HS-5 (cell line): ENCODE results near the gene CDH23.
"Not testable (repeated sequence)": the region's sequence is repeated elsewhere in the genome, so short reads cannot be mapped to it uniquely, and the experiment has no call there.

ENCODE experiments used
- DNase-seq: peaks from one replicate; pipeline ENCODE4 v3.0.0-alpha.2; 2012; ENCODE audit warnings: low read depth

The CDH23 gene

DNA sequence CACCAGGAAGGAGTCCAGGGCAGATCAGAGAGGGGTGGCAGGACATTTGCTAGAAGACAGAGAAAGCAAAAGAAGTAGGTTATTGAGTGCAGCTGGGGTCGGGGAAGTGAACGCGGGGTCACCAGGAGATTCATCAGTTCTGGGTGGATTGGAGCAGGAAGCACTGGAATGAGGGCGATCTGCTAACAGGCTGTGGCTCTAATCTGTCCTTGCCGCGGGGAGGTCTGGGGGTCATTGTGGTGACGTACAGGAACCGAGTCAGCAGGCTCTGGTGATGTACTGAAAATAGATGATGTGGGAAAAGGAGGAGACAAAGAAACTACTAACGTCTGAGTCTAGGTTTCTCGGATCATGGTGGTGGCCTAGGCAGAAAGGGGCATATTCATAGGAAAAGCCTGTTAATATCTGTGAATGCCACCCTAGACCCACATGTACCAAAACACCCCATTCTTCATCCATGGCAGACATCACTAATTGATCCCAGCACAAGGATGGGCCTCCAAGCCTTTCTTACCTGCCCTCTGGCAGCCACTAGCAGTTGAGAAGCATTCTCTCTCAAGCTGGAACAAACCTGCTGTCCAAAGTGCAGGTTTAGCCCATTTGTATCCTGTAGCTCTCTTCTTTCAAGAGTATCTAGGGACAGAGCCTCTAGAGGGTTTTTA lies 188.3 kb downstream of the CDH23 start:
- no peak for DNase-seq

DNA sequence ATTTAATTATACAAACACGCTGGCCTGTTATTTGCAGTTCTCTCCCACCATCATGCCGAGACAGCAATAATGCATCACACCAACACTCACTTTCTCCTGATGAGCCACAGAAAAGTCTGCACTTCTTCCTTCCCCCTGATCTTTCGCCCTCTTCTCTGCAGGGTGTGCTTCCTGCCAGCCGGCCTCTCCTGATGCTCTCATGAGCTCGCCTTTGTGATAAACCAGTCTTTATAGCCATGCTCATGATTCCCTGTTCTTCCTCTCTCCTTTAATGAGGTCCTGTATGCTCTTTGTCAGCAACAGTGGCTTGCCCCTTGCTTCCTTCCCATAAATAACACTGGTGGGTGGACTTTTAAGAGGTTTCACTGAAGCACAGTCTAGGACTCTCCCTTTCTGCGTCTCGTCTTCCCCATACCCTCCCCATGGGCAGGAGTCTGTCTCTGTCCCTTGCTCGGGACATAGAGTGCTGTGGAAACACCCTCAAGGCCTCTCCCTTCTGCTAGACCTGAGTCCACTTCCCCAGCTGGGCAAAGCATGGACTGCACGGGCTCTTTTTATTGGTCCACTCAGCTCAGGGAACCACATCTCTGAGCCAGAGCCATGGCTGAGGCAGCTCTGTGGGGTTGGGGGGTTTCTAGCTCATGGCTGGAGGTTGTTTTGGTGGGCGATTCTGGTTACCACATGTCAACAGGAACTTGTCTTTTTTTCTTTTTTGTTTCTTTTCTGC lies 189.0 kb downstream of the CDH23 start:
- no peak for DNase-seq

DNA sequence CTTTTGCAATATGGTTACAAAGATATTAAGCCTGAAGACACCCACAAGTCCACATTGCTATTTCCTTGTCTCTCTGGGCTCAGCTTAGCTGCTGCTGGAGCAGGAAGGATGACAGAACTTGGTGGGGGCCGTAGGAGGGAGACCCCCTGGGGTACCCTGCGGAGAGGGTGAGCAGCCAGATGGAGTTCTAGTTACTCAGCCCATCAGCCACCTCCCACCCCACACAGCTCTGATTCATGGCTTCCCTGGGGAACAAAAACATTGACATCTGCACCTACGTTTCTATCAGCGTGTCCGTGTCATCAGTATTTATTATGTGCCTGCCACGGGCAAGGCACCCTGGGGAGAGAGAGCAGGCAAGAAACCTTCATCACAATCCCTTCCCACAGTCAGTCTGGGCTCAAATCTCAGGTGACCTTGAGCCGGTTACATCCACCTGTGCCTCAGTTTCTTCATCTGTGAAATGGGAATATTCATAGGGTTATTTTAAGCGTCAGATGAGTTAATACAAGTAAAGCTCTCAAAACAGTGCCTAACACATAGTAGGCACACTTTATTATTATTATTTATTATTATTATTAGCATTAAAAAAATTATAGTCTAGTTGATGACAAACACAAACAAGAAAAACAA lies 191.3 kb downstream of the CDH23 start:
- no peak for DNase-seq

DNA sequence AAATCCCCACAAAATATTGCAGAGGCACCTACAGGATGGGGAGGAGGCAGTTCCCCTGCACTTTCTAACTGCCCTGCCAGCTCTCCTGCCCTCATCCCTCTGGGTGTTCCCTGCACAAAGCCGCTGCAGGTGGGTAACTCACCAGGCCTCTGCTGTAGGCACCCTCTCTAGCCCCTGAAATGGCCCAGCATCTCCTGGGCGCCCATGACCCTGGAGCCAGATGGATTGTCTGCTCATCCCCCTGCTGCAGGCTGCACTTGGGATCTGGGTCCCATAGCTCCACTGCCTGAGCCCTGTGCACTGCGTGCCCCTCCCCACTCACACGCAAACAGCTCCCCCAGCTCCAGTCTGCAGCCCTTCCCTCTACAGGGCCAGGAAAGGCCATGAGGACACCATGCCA lies 192.0 kb downstream of the CDH23 start:
- DNase-seq, result no peak

DNA sequence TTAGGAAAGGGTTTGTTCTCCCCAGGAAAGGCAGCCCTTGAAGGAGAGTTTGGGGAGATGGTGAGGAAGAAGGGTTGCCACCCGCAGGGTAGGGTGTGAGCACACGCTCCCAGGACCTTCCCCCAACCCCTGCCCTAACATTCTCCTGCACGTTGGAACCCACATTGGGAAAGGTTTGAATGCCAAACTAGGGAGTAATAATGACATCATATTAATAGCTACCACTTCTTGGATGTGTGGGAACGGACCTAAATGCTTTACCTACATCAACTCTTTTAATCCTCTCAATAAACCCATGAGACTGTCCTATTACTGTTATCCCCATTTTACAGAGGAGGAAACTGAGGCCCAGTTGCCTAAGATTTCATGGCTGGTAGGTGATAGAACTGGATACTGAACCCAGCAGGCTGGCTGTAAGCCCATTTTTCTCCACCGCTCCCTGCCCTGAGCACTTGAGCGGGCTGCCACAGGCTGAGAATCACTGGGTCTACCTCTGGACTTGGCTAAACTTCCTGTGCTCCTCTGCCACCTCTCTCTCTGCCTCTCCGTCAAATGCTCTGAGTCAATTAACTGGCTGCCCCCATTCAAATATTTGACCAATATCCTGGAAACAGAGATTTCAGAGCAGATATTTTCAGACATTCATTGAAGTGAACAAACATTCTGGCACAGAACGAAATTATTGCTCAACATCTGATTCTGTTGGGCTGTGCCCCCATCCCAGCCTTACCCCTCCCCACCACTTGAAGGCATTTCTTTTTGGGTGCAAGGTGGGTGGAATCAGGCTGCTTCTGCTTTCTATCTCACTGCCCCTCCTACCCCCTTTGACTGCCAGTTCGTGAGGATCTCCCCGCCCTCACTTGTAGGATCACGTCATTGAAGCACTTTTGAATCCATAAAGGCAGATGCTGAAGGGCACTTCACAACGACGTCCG lies 193.2 kb downstream of the CDH23 start:
- no peak for DNase-seq

DNA sequence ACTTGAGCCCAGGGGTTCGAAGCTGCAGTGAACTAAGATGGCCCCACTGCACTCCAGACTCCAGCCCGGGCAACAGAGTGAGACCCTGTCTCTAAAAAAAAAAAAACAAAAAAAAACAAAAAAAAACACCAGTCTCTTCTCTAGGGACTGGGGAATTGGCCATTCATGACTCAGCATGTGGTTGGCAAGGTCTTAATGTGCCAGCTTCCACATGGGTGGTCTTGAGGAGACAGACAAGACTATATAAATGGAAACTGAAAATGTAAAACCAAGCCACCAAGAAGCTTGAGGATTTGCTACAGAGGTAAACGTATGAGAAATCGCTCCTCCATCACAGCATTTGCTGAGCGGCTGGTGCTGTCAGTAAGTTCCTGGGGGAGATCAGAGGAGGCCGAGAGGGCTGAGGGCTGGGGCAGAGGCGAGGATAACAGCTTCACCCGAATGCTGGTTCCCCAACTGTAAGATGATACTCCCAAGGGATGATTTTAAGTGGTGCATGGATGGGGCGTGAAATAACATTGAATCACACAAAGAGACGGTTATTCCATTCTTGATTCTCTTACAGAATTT lies 194.1 kb downstream of the CDH23 start:
- DNase-seq, result no peak

DNA sequence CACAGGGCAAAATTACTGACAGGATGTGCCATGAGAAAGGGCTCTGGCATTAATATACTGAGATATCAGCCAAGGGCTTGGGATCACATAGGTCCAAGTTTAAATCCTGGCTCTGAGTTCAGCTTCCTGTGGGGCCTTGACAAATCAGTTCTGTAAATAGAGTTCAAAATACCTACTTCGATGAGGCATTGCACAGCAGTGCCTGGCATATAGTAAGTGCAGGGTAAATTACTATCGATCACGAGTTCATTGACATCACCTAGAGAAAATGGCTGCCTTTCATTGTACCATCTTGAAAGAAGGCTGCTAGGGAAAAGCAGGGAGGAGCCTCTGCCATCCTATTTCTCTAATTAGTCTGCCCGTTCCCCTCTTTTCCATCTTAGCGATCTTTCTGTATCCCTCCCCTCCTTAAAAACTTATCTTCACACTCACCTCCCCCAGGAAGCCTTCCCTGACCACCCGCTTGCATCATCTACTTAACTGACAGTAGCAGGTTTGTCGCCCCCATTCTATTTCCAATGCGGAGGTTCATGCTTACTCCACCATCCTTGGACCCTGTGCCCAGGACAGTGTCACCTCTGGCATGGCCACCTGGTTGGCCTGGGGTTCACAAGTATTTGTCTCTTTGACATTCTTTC lies 198.3 kb downstream of the CDH23 start:
- no peak for DNase-seq

DNA sequence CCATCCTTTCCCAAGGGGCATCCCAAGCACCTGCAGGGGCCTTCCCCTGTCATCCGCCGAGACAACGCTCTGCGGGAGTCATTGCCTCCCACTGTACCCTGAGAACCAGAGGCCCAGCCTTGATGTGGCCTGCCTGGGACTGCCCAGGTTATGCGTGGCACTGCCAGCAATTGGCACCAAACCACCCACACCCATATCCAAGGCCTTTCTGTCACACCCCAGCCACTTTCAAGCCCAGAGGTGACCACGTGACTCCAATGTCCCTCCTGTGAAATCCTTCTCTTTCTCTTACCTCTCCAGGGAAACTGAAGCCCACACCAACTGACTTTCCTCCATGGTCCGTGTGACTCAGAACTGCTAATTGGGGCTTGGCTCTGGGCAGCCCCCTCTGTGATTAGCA lies 198.9 kb downstream of the CDH23 start:
- no peak for DNase-seq

DNA sequence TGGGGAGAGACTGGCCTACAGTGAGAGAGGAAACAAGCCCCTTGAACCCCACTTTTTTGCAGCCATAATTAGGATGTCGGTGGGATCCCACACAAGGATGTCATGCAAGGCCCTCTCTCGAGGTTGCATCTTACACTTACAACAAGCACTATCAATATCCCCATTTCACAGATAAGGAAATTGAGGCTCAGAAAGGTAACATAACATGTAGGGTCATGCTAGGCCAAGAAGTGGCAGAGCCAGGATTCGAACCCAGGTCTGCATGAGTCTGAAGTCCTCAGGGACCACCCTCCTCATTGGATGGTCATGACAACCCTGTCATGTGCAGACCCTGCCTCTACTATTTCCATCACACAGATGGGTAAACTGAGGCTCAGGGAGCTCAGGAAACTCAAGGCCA lies 199.4 kb downstream of the CDH23 start:
- DNase-seq, result no peak

DNA sequence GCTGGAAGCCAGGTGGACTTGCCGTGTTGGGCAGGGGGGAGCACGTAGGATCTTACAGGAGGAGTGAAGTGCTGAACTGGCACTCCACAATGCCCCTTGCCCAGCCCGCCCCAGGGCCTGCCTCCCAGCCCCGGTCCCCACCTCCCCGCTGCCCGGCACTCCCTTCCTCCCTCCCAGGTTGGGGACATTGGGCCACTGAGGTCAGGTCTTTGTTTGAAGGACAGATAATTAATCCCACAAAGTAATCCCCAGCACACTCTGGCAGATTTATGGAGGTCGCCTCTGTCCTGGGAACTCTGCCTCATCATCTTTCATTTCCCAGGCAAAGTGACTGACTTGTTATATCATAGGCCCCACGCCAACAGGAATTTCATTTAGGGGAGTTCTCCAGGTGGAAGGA lies 200.0 kb downstream of the CDH23 start:
- DNase-seq, result no peak

DNA sequence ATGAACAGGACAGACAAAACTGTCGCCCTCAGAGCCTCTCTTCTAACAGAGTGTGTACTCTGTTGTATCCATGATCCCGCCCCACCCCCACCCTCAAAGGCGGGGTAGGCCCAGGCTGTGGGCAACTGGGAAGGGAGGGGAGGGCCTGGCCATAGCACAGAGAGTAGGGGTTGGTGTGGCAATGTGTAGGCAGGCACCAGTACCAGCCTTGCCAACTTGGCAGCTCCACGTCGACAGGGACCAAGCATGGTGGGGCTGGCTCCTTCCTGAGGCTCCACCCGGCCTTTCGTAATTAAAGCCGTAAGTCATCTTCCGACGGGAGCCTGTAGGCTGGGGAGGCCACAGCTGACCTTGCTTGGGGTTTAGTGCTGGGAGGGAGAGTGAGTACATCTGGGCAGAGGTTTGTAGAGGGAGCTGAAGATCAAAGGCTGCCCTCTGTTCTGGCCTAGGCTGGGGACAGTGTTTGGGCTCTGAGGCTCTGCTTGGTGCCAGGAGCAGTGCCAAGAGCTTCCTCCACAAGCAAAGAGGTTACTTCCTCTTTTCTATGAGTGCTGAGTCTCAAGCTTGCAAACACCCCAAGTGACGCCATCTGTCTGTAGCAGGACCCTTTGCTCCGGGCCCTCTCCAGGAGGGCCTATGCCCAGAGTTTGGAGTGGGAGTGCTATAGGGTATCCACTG lies 201.2 kb downstream of the CDH23 start:
- DNase-seq, result no peak

DNA sequence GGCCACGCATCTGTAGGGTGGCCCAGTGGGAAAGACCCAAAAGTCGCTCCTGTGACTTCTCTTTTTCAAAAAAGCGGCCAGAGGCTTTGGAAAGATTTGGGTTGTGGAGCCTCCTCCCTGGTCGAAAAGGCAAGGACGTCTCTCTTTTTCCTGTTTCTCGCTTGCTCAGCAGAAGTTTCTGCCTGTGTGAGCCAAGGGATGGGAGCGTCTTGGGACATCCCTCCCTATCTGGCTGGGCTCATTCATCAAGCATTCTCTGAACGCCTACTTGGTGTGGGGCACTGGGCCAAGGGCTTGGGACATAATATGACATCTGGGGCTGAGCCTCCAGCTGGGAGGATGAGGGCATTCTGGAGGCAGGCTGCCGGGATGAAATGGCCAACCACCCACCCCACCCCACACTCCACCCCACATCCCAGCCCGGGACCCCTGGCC lies 201.9 kb downstream of the CDH23 start:
- DNase-seq, result no peak

DNA sequence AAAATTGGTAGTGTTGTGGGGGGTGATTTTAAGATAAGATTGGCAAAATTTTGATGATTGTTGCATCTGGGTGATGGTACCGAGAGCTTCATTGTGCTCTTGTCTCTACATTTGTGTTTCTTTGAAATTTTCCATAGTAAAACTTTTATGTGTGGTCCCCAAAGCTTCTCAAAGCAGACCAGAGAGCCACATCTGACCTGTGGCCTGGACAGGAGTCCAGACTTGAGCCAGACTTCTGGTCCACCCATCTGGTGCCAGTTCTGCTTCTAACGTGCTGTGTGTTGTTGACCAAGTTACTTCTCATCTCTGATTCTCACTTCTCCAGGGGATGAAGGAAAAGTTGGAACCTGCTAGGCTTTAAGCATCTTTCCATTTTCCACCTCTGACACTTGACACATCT lies 202.8 kb downstream of the CDH23 start:
- no peak for DNase-seq

DNA sequence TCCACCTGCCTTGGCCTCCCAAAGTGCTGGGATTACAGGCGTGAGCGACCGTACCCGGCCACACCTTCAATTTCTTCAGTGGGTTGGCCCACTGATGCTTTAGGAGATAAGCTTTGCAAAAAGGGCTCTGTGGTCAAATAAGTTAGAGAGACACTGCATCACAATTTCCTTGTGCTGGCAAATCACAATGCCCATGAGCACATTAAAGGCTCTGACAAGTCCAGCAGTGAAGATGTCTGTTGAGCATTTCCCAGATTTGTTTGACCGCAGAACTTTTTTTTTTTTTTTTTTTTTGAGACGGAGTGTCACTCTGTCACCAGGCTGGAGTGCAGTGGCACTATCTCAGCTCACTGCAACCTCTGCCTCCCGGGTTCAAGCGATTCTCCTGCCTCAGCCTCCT lies 203.5 kb downstream of the CDH23 start:
- not testable (repeated sequence) for DNase-seq

DNA sequence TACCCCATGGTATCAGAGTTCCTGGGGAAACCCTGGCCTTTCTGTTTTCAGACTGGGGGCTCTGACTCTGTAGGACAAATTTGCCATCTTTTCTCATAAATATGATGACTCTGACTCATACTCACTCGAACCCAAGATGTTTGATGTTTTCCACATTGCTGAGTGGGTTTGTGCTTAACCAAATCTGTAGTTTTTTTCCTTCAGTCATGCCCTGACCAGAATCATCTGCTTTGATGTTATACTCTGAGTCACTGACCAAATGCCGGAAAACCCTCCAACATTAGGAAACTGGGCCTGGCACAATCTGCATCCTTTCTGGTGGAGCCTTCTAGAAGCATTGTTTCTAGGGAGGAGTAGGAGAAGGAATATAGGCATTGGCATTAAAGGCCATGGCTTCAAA lies 204.1 kb downstream of the CDH23 start:
- DNase-seq, result peak; percentile 88

DNA sequence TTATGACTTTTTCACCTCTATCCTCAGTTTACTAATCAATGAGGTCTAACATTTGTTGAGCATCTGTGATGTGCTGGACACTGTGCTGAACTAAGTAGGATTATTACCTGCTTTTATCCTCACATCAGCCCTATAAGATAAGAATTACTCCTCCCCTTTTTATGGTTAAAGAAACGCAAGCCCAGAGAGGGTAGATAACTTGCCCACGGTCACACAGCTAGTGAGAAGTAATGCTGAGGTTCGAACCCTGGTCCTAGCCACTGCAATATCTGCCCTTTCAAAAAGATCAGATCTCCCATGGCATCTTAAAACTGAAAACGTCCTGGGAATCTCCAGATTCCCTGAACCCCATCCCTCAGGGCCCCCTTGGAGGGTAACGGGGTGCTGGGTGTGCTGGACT lies 204.6 kb downstream of the CDH23 start:
- no peak for DNase-seq

DNA sequence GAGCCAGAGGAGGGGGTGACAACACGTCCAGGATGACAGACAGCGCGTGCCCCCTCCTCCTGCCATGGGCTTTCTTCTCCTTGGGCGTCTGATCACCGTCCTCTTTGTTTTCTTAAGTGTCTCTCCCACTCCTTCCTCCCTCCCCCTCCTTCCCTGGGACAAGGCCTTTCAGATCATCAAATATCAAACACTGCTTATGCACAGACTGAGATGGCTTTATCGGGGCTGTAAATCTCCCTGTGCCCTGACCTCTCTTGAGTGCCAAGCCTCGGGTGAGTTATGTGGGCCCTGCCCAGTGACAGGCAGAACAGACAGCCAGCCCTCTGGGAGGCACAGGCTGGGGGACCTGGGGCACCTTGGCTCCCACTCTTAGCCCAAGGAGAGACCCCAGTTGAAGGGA lies 206.4 kb downstream of the CDH23 start:
- DNase-seq, result no peak

DNA sequence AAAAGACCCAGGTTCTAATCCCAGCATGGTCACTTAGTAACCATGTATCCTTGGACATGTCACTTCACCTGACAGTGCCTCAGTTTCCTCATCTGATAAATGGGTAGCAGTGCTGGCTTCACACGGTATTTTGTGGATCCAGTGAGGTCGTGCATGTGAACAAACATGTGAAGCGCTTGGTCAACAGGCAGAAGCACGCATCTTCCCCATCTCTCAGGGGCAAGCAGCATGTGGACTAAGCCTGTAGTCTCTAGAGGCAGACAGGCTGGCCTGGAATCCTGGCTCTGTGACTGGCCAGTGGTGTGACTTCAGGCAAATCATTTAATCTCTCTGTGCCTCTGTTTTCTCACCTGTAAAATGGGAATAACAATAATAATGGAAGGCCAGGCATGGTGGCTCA lies 207.0 kb downstream of the CDH23 start:
- DNase-seq, result no peak

DNA sequence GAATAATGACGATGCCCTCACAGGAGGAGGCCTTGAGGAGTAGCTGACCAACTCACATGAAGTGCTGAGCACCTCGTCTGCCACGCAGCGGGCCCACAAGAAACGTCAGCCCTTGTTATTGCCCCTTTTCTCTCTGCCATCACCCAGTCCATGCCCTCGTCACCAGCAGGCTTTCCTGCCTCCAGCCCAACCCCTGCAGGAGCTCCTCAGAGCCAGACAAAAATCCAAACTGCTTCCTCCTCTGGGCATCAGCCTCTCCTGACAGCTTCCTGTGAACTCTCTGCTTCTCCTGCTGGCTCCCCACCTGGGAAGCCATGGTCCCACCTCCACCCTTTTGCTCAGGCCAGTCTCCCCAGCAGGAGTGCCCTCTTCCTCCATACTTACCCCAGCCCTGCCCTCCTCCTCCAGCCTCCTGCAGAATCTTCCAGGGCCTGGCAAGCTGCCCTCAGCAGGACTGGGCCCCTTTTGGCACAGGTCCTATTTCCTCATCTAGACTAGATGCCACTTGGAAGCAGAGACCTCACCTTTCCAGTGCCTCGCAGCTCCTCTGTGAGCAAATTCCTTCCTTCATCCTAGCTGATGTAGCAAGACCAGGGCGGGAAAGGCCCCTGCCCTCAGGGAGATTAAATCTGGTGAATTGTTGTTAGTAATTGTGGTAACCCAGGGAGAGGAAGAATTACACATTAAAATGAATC lies 207.8 kb downstream of the CDH23 start:
- no peak for DNase-seq

DNA sequence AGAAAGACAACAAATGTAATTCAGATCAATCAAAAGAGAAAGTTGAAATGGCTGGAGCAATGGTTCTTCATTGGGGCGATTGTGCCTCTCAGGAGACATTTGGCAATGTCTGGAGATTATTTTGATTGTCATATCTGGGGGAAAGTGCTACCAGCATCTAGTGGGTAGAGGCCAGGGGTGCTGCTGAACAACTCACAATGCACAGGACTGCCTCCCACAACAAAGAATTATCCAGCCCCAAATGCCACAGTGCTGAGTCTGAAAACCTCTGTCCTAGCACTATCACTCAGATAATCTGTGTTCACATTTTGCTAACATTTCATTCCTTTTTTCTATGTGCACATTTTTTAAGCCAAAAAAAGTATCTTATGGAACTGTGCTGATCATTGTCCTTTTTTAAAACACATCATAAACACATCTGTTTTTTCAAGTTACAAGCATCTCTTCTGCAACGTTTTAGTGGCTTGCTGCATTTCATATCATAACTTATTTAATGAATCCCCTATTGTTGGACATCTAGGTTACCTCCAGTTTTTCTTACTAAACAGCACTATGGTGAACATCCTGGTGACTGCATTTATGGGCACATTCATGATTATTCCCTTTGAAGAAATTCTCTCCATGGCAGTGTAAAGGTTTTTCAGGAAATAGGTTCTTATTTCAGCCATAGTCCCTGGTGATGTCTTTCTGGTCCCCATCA lies 208.7 kb downstream of the CDH23 start:
- DNase-seq, result no peak
